ENCODE data around the gene LMBRD1.
"Not testable (repeated sequence)": the region's sequence is repeated elsewhere in the genome, so short reads cannot be mapped to it uniquely, and the experiment has no call there.

Gene LMBRD1

DNA sequence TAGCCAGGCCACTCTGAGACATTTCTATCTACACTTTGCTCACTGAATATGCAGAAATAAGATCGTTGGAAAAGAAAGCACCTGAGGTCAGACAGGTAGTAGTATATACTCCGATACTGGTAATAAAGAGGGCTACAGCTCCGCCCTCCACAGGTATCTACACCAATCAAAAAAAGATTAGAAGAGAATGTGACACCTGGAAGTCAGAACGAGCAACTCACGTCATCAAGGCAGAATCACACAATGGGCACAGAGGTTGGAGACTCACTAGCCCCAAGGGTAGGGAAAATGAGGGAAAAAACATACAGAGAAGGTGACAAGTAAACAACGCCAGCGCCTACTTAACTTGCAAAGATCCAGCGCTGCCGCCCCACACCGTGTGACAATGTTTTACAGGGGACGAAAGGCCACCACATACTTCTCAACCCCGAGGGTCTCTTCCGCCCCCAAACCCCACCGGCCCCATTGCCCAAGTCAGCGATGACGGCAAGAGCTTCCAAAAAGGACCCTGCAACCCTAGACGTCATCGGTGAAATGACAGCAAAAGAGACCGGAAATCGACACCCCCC is 653 bp downstream of the LMBRD1 start:
- peak; percentile 2 for DNase-seq (ENCODE audit: low read depth)

DNA sequence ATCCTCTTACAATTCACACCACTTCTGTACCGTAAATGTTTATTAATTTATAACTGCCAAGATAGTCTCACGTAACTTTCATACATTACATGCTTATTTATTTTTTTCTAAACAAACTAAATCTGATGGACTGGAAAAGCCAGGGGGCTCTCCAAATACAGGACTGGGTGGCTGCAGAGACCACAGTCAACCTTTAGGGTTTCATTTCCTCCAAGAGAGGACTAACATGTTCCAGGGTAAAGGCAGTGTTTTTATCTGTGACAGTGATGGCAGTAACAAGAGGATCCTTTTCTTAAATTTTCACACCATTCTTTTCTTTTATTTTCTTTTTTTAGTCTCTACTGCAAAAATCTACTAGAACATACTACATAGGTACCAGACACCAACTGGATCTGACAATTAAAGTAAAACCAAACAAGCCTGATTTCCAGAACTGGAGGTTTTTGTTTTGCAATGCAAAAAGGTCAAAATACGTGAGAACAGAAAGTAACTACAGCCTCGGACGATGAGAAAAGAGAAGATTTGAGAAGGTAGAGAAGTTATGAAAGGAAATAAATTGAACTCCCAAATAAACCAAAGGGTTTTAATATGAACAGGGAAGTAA is 1.2 kb downstream of the LMBRD1 start:
- no peak for DNase-seq (ENCODE audit: low read depth)

DNA sequence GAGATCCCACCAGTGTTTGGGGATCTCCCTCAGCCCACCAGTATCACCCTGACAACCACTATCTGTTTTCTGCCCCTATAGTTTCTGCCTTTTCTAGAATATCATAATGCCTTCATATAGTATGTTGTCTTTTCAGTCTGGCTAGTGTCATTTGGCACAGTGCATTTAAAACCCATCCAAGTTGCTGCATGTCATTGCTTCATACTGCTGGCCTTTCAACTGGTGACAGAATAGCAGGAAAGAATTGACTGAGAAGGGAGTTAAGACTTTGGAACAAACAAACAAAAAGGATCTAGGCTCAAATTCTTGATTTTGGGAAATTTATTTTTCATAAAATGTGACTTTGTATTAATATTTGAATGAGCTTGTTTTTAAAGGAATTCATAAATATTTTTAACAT is 4.5 kb downstream of the LMBRD1 start:
- no peak for DNase-seq (ENCODE audit: low read depth)

- no peak for DNase-seq (ENCODE audit: low read depth)
Observed at GRCh38 chr6:69791065-69791471, 5.7 kb downstream of the LMBRD1 start.

- DNase-seq (ENCODE audit: low read depth): no peak
Observed at GRCh38 chr6:69790629-69791028, 6.2 kb downstream of the LMBRD1 start.

DNA sequence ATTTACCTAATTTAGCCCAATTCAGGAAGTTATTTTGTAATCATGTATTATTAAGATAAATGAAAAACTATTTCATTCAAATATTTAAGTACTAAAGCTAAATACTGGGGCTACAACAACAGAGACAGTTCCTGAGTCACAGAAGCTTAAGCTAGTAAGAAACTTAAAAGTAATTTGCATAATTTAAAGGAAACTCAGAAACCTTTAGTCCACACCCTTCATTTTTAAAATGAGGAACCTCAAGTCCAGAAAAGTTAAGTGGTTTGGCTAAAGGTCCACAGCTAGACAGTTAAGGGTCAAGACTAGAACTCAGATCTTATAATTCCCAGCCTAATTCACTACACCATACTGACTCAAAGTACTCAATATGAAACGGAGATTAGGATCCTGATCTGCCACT is 7.2 kb downstream of the LMBRD1 start:
- no peak for DNase-seq (ENCODE audit: low read depth)

- DNase-seq (ENCODE audit: low read depth): not testable (repeated sequence)
Observed at GRCh38 chr6:69787436-69787835, 9.4 kb downstream of the LMBRD1 start.

- DNase-seq (ENCODE audit: low read depth): no peak
Observed at GRCh38 chr6:69785697-69786096, 11.1 kb downstream of the LMBRD1 start.

- DNase-seq (ENCODE audit: low read depth): no peak
Observed at GRCh38 chr6:69784595-69785377, 12.0 kb downstream of the LMBRD1 start.

DNA sequence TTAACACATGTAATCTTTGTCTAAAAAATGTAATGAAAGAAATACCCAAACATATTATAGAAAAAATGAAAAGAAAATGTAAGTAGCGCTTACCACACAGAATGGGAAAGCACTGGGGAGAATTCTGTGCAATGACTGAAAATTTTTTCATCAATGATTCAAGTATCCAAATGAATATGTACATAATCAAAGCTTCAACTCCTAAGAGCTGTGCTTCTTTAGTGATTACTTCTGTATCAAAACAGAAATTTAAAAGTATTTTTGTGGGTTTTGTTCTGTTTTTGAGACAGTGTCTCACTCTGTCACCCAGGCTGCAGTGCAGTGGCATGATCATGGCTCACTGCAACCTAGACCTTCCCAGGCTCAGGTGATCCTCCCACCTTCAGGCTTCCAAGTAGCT is 13.7 kb downstream of the LMBRD1 start:
- DNase-seq (ENCODE audit: low read depth): no peak

GRCh38 chr6:69780585-69781178 is 16.1 kb downstream of the LMBRD1 start:
- DNase-seq (ENCODE audit: low read depth): no peak

DNA sequence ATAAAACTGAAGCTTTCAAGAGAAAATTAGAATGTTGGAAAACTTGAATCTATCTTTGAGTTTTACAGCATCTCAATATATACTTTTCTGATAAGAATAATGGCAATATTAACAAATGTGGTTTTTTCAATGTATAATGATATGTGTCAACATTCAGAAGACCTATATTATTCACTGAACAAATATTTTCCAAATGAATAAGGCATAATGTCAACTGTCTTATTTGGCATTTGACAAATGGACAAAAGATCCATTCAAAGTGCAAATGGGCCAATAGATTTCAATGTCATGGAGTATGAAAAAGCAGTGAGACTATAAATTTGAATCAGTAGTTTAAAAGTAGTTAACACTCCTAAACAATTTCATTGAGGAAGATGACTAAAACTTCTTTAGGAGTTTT is 20.9 kb downstream of the LMBRD1 start:
- no peak for DNase-seq (ENCODE audit: low read depth)

DNA sequence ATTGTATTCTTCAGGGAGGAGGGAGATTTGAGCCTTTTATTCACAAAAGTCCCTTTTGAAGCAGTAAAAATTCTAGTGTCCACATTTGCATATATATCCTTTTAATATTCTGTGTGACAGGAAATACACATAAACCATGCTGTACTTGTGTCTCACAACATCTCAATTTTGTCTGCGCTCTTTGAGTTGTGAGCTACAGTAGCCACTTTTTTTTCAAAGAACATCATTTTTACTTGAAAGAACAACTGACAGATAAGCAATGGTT is 21.3 kb downstream of the LMBRD1 start:
- DNase-seq (ENCODE audit: low read depth): no peak

DNA sequence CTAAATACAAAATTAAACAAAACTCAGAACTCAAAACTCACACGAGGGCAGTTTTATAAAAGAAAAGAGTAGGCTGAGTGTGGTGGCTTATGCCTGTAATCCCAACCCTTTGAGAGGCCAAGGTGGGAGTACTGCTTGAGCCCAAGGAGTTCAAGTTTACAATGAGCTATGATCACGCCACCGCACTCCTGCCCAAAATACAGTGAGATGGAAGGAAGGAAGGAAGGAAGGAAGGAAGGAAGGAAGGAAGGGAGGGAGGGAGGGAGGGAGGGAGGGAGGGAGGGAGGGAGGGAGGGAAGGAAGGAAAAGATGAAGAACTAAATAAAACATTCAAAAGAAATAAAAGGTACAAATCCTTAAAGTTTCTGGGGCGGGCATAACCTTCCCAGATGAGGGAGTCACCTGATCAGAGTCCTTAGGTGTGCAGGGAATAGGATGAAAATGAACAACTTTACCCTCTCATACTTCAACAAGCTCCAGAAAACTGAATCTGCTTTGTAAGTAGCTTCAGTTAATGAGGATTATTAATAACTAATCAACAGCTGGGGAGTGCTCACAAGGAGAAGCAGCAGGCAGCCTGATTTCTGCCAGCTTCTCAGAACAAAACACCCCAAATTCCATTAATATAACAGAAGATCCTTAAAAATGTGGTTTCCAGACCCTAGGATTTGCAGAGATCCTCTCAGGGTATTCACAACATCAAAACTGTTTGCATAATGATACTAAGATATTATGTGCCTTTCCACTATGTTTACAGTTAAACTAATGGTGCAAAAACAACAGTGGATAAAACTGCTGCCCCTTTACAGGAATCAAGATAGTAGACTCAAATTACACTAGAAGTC is 21.8 kb downstream of the LMBRD1 start:
- no peak for DNase-seq (ENCODE audit: low read depth)

DNA sequence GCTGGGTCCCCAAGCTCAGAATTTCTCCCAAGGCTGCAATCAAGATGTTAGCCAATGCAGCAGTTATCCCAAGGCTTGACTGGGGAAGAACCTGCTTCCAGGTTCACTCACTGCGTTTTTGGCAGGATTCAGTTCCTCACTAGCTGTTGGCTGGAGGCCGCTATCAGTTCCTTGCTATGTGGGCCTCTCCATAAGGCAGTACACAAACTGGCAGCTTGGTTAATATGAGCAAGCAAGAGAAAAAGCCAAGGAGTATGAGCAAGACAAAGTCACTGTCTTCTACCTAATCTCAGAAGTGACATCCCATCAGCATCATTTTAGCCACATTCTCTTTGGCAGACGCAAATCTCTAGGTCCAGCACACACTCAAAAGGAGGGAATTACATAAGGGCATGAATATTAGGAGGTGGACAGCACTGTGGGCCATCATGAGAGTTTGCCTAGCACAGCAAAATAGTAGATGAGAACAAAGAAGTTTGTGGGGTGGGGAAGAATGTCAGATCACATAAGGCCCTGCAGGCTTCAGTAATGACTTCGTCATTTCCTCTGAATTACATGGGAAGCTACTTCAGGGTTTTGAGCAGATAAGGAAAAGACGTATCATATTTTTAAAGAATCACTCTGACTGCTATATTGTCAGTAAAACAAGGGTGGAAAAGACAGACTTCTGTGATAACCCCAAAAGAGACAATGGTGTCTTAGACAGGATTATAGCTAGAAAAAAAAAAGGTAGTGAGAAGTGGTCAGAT is 25.5 kb downstream of the LMBRD1 start:
- DNase-seq (ENCODE audit: low read depth): no peak

GRCh38 chr6:69768664-69769063 is 28.1 kb downstream of the LMBRD1 start:
- no peak for DNase-seq (ENCODE audit: low read depth)

GRCh38 chr6:69763763-69764162 is 33.0 kb downstream of the LMBRD1 start:
- no peak for DNase-seq (ENCODE audit: low read depth)

DNA sequence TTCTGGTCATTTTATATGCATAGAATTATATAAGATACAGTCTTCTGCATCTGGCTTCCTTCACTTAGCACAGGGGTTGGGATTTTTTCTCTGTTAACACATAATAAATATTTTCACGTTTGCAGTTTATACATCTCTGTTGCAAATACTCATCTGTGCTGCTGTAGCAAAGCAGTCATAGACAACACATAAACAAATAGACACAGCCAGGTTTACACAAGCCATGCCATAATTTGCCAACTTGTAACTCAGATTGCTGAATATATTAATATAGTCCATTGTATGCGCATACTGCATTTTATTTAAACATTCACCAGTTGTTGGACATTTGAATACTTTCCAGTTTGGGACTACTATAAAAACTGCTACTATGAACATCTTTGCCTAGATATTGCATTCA is 35.0 kb downstream of the LMBRD1 start:
- DNase-seq (ENCODE audit: low read depth): no peak

DNA sequence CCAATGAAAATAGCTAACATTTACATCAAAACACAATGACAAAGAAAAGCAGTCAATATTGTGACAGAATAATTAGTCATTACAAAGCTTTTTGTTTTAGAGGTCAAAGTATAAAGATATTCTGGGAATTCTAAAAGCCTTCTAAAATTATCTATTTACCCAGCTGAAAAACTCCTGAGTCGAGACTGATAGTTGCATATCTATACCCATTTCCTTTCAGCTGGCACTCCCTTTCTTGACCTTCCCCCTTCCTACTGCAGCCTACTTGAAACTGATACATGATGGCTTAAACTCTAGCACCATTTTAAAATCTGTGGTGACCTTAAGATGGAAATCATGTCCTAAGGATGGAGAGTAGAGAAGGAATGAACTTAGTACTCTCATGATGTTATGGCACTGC is 38.6 kb downstream of the LMBRD1 start:
- DNase-seq (ENCODE audit: low read depth): no peak

GRCh38 chr6:69756907-69757306 is 39.9 kb downstream of the LMBRD1 start:
- DNase-seq (ENCODE audit: low read depth): no peak

DNA sequence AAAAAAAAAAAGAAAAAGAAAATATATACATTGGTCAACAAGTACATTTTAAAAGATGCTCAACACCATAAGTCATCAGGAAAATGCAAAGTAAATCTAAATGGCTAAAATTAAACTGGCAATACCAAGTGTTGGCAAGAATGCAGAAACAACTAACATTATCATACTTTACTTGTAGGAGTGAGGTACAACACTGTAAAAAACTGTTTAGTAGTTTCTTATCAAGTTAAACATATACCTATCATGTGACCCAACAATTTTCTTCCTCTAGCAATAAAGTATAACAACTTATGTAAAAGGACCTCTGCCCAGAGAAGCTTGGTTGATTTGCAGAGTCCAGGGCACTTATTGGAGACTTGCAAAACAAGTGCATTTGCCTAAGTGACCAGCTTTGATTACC is 40.4 kb downstream of the LMBRD1 start:
- DNase-seq (ENCODE audit: low read depth): no peak

DNA sequence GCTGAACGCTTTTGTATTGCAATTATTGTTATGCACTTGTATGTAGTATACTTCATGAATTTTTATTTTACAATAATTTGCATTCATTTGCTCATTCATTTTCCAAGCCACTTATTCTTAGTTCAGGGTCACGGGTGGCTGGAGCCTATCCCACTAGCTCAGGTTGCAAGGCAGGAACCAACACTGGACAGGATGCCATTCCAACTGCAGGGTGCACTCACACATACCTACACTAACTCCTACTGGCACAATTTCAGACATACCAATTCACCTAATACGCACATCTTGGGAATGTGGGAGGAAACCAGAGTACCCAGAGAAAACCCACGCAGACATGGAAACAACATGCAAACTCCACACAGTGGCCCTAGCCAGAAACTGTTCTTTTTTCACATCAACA is 61.8 kb downstream of the LMBRD1 start:
- DNase-seq (ENCODE audit: low read depth): no peak

All from fibroblast of the conjunctiva (primary cell).